ENCODE results near the gene MESP2. TPM values are rescaled to one million over a fixed set of nuclear protein-coding genes. Genes with fewer than 3 reads are reported as not detected.
A peak's percentile ranks its signal among the peaks of the same experiment; 100 is the strongest.

MESP2 gene
- total RNA-seq (0.30 and 1.2 TPM in 2 replicates), polyA plus RNA-seq (not detected in 2 replicates)

GRCh38 chr15:89776274-89777072 lies at the start of gene MESP2:
TSS of gene MESP2 (plus strand) at chr15:89776332. CDS start at chr15:89776358, 26 bp downstream.
- 8% methylated on average over 66 of the region's 82 CpGs for WGBS (ENCODE audit: low lambda C conversion rate, missing lambda C conversion rate)
- no peak within 1 kb of the TSS for H3K27ac ChIP-seq
- H2AFZ ChIP-seq: peak within 1 kb of the TSS; percentile 55
- no peak for TF ChIP-seq EZH2phosphoT487 (IDR thresholded peaks at IDR 0.05; ENCODE audit: low read depth, severe bottlenecking, unreplicated experiment)
- TF ChIP-seq CTCF (IDR thresholded peaks at IDR 0.05; ENCODE audit: poor library complexity): peak; percentile 19
- peak; percentile 92 for DNase-seq (ENCODE audit: low spot score)
- H3K79me2 ChIP-seq: no peaks in the 10 kb centered on the region
- H3K4me3 ChIP-seq: peak within 1 kb of the TSS; percentile 31
- no peaks in the 10 kb centered on the region for H3K9me3 ChIP-seq (ENCODE audit: low read depth)
- H3K9me2 ChIP-seq (replicated peaks; ENCODE audit: insufficient read depth): no peaks in the 10 kb centered on the region
- peak within 1 kb of the TSS; percentile 89 for H3K4me2 ChIP-seq
- peaks cover 9% of the 10 kb centered on the region for H3K4me1 ChIP-seq (ENCODE audit: insufficient read depth)
- H4K20me1 ChIP-seq (ENCODE audit: insufficient read depth, poor library complexity, severe bottlenecking): no peaks in the 10 kb centered on the region
- H3K36me3 ChIP-seq (replicated peaks; ENCODE audit: insufficient read depth, low read depth): no peaks in the 10 kb centered on the region
- no peaks in the 10 kb centered on the region for H3K27me3 ChIP-seq

DNA sequence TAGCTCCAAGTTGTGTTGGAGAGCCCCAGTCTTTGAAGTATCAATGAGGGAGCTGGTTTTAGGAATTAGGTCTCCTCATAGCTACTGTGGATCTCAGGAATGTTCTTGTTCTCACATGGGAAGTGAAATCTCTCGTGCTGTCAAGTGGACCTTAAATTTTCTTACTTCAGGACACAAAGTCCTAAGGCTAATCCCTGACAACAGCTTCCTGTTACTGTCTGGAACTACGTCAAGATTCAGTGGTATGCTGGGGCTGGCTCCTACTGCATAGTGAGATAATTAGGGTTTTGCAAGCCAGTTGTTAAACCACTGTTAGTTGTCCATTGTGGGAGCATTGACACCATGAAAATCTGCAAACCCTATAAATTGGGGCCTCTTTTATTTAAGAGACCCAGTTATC lies 47.9 kb upstream of the MESP2 start:
- H3K4me1 ChIP-seq (ENCODE audit: insufficient read depth): peaks cover 3% of the 10 kb centered on the region
- peak overlapping the region; percentile 80 for H3K27ac ChIP-seq
- H3K79me2 ChIP-seq: no peaks in the 10 kb centered on the region
- no peak overlapping the region for H3K4me2 ChIP-seq
- WGBS (ENCODE audit: low lambda C conversion rate, missing lambda C conversion rate): 36% methylated on average over 2 of the region's 2 CpGs
- DNase-seq (ENCODE audit: low spot score): peak; percentile 48
- no peaks in the 10 kb centered on the region for H4K20me1 ChIP-seq (ENCODE audit: insufficient read depth, poor library complexity, severe bottlenecking)
- no peak overlapping the region for H3K4me3 ChIP-seq
- H3K9me3 ChIP-seq (ENCODE audit: low read depth): no peaks in the 10 kb centered on the region
- peaks cover 3% of the 10 kb centered on the region for H3K36me3 ChIP-seq (replicated peaks; ENCODE audit: insufficient read depth, low read depth)
- no peak overlapping the region for H2AFZ ChIP-seq
- H3K9me2 ChIP-seq (replicated peaks; ENCODE audit: insufficient read depth): no peaks in the 10 kb centered on the region
- H3K27me3 ChIP-seq: peaks cover 4% of the 10 kb centered on the region
- no peak for TF ChIP-seq EZH2phosphoT487 (IDR thresholded peaks at IDR 0.05; ENCODE audit: low read depth, severe bottlenecking, unreplicated experiment)
- TF ChIP-seq EZH2 (IDR thresholded peaks at IDR 0.05; ENCODE audit: borderline replicate concordance): no peak
- no peak for TF ChIP-seq CTCF (IDR thresholded peaks at IDR 0.05; ENCODE audit: poor library complexity)

- Histone ChIP-seq H2AFZ (no peak overlapping the region), H3K4me3 (no peak overlapping the region), H3K4me1 (ENCODE audit: insufficient read depth) (peaks cover 3% of the 10 kb centered on the region), H3K4me2 (no peak overlapping the region), H3K36me3 (replicated peaks; ENCODE audit: insufficient read depth, low read depth) (no peaks in the 10 kb centered on the region), H4K20me1 (ENCODE audit: insufficient read depth, poor library complexity, severe bottlenecking) (no peaks in the 10 kb centered on the region), H3K27me3 (peaks cover 9% of the 10 kb centered on the region), H3K27ac (no peak overlapping the region), H3K9me3 (ENCODE audit: low read depth) (no peaks in the 10 kb centered on the region), H3K79me2 (no peaks in the 10 kb centered on the region), H3K9me2 (replicated peaks; ENCODE audit: insufficient read depth) (no peaks in the 10 kb centered on the region)
- DNase-seq (ENCODE audit: low spot score): no peak
- WGBS (ENCODE audit: low lambda C conversion rate, missing lambda C conversion rate): 86% methylated on average over 5 of the region's 5 CpGs
- no peak for TF ChIP-seq EZH2phosphoT487 (IDR thresholded peaks at IDR 0.05; ENCODE audit: low read depth, severe bottlenecking, unreplicated experiment)
- TF ChIP-seq CTCF (IDR thresholded peaks at IDR 0.05; ENCODE audit: poor library complexity): no peak
- TF ChIP-seq EZH2 (IDR thresholded peaks at IDR 0.05; ENCODE audit: borderline replicate concordance): no peak
These were observed 44.9 kb upstream of the MESP2 start for GRCh38 chr15:89731275-89731674.

All from hepatocyte (in vitro differentiated cells).